Kidney (tissue), 14 donors: ENCODE data around the gene DCX. TPM values are rescaled to one million over a fixed set of nuclear protein-coding genes. Genes with fewer than 3 reads are reported as not detected.
A peak's percentile ranks its signal among the peaks of the same experiment; 100 is the strongest.

ENCODE experiments used
- DNase-seq, 5 donors: peaks; one replicate each; pipeline ENCODE4 v3.0.0-alpha.2; 2013 to 2020
- FAIRE-seq: peaks from 2 replicates; lab custom pipeline; 2012; peaks lifted over from hg19 to GRCh38; lab: Jason Lieb, UNC
- H3K27ac ChIP-seq, 2 donors: one replicate each; pipeline ENCODE4 v1.7.0; 2013; ENCODE audit warnings: low read depth in 2 of 2, low read length in 2 of 2, inconsistent platforms in 1 of 2
- H3K27me3 ChIP-seq: one replicate; pipeline ENCODE4 v1.7.1; 2013; ENCODE audit warnings: low read length, inconsistent platforms; ENCODE audit not compliant: control insufficient read depth, insufficient read depth
- H3K36me3 ChIP-seq, 3 donors: one replicate each; pipeline versions ENCODE4 v1.7.0 to v1.7.1; 2013; ENCODE audit warnings: low read length in 3 of 3, control low read depth in 1 of 3, inconsistent platforms in 1 of 3; ENCODE audit not compliant: insufficient read depth in 3 of 3, control insufficient read depth in 2 of 3
- H3K4me1 ChIP-seq, 3 donors: one replicate each; pipeline versions ENCODE4 v1.7.0 to v1.7.1; 2013; ENCODE audit warnings: low read length in 3 of 3, inconsistent platforms in 1 of 3, low read depth in 1 of 3; ENCODE audit not compliant: control insufficient read depth in 2 of 3, insufficient read depth in 2 of 3
- H3K4me3 ChIP-seq, 3 donors: one replicate each; pipeline versions ENCODE4 v1.7.0 to v1.8.1; 2013; ENCODE audit warnings: low read length in 3 of 3, control low read depth in 1 of 3, inconsistent platforms in 1 of 3
- H3K9ac ChIP-seq, 3 donors: one replicate each; pipeline versions ENCODE4 v1.7.0 to v1.7.1; 2013; ENCODE audit warnings: low read length in 3 of 3, control low read depth in 1 of 3, inconsistent platforms in 1 of 3
- H3K9me3 ChIP-seq, 3 donors: one replicate each; pipeline versions ENCODE4 v1.7.0 to v1.7.1; 2013; ENCODE audit warnings: low read length in 3 of 3, control low read depth in 1 of 3, inconsistent platforms in 1 of 3; ENCODE audit not compliant: control insufficient read depth in 2 of 3, insufficient read depth in 1 of 3
- CTCF ChIP-seq: IDR thresholded peaks from 3 replicates; pipeline ENCODE4 v1.5.1; 2012; ENCODE audit warnings: mild to moderate bottlenecking, moderate library complexity, borderline replicate concordance; ENCODE audit not compliant: insufficient read depth; ENCODE audit errors: extremely low read depth
- intact Hi-C: fragments of 100-400 bp; cut with DNase I; formaldehyde crosslinking; loops from one replicate; pipeline ENCODE4 v1.11.1; 2022
- polyA plus RNA-seq: library from polyadenylated mRNA; stranded (reverse); fragments of 350-450 nt; fragmentation: Illumina TruSeq; extraction: RNeasy Lipid Tissue Mini Kit (QIAGEN cat#74804); gene quantifications from one replicate; pipeline ENCODE4 v1.2.3, GENCODE V29; 2014; ENCODE audit warnings: low read depth, low replicate concordance; ENCODE audit not compliant: insufficient read depth
- total RNA-seq: library from RNA; stranded (reverse); fragmentation: NEBNext Ultra II Directional; extraction: Animal tissue kit (Norgen Biotek cat#: 25700); gene quantifications from one replicate; pipeline ENCODE4 v1.2.1, GENCODE V29; 2021
- donor health status: control.
- donor health status: control.
- donor health status: control.
- donor health status: control.
- donor health status: control.
- donor health status: DM: yes; HTN: yes; CAD: no.
- donor health status: Normal renal cell carcinoma (clear cell type).

The DCX gene
- total and polyA plus RNA-seq, 2 donors from 2014 or later: 0.09 TPM; not detected in 1

- Histone ChIP-seq H3K9me3 (no peaks in the 10 kb centered on the region), H3K27me3 (no peaks in the 10 kb centered on the region), H3K4me1 (no peaks in the 10 kb centered on the region), H3K9ac (no peak overlapping the region), H3K4me3 (no peak overlapping the region), H3K27ac (no peak overlapping the region), H3K36me3 (no peaks in the 10 kb centered on the region)
- TF ChIP-seq CTCF: no peak
- DNase-seq (no peak), FAIRE-seq (no peak)
- intact Hi-C loops: no loop called here
Measured at GRCh38 chrX:111386077-111386476, 25.9 kb downstream of the DCX start.

GRCh38 chrX:111382277-111382676 lies 29.7 kb downstream of the DCX start:
- Histone ChIP-seq H3K9ac (no peak overlapping the region), H3K27ac (no peak overlapping the region), H3K9me3 (no peaks in the 10 kb centered on the region), H3K36me3 (no peaks in the 10 kb centered on the region), H3K4me1 (no peaks in the 10 kb centered on the region), H3K4me3 (no peak overlapping the region), H3K27me3 (no peaks in the 10 kb centered on the region)
- FAIRE-seq (no peak), DNase-seq (no peak)
- intact Hi-C loops: no loop called here
- no peak for TF ChIP-seq CTCF

GRCh38 chrX:111376897-111377578 lies 35.0 kb downstream of the DCX start:
- intact Hi-C loops: no loop called here
- Histone ChIP-seq H3K9ac (no peak overlapping the region), H3K4me1 (no peaks in the 10 kb centered on the region), H3K9me3 (no peaks in the 10 kb centered on the region), H3K27me3 (no peaks in the 10 kb centered on the region), H3K27ac (no peak overlapping the region), H3K4me3 (no peak overlapping the region), H3K36me3 (no peaks in the 10 kb centered on the region)
- DNase-seq: peak in 1 of 5 donors; percentile 0
- no peak for FAIRE-seq
- no peak for TF ChIP-seq CTCF

- FAIRE-seq: no peak
- no peaks in the 10 kb centered on the region for H3K4me1 ChIP-seq
Measured at GRCh38 chrX:111376486-111376885, 35.5 kb downstream of the DCX start.

More at GRCh38 chrX:111376486-111376885, 35.5 kb downstream of the DCX start:
- Histone ChIP-seq H3K27me3 (no peaks in the 10 kb centered on the region), H3K9ac (no peak overlapping the region), H3K9me3 (no peaks in the 10 kb centered on the region), H3K27ac (no peak overlapping the region), H3K4me3 (no peak overlapping the region), H3K36me3 (no peaks in the 10 kb centered on the region)
- no peak for TF ChIP-seq CTCF
- intact Hi-C loops: no loop called here
- DNase-seq: no peak
